ENCODE results near the gene MPP2.

Gene MPP2

DNA sequence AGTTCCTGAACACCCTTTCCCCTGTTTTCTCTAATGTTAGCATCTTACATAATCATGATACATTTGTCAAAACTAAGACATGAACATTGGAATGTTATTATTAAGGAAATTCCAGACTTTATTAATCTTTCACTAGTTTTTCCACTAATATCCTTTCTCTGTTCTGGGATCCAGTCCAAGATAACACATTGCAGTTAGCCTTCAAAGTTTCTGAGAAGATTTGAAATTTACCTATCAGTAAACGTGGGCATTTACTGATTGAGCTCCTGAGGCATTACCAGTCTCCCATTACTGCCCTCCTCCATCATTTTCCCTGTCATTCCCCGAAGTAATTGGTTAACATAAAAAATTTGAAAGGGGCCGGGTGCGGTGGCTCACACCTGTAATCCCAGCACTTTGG, 66.1 kb downstream of the MPP2 start:
- TF ChIP-seq JUND (IDR thresholded peaks at IDR 0.05; ENCODE audit: low read depth) = no peak
- no peak for DNase-seq (ENCODE audit: low read depth in 1 of 2, low spot score in 1 of 2)
- in situ Hi-C loops (cut with HindIII; ENCODE audit: low pct_unique_long_range_greater_than_20kb, low sequenced_read_pairs) = no loop called here

DNA sequence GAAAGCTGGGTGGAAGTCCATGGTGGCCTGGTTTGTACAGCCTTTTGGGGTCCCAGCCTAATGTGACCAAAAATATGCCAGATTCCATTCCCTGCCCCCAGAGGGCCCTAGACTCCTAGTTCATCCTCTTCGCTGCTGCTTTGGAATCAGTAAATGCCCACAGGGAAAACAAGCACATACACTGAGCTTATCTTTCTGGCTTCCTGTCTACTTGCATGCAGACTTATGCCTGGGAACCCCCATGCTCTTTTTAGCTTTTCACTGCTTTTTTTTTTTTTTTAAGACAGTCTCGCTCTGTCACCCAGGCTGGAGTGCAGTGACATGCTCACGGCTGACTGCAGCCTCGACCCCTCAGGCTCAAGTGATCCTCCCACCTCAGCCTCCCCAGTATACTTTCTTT, 66.5 kb downstream of the MPP2 start:
- no peak for TF ChIP-seq JUND (IDR thresholded peaks at IDR 0.05; ENCODE audit: low read depth)
- DNase-seq (ENCODE audit: low read depth in 1 of 2, low spot score in 1 of 2) = peak in 1 of 2 experiments; percentile 51
- in situ Hi-C loops (cut with HindIII; ENCODE audit: low pct_unique_long_range_greater_than_20kb, low sequenced_read_pairs) = no loop called here

DNA sequence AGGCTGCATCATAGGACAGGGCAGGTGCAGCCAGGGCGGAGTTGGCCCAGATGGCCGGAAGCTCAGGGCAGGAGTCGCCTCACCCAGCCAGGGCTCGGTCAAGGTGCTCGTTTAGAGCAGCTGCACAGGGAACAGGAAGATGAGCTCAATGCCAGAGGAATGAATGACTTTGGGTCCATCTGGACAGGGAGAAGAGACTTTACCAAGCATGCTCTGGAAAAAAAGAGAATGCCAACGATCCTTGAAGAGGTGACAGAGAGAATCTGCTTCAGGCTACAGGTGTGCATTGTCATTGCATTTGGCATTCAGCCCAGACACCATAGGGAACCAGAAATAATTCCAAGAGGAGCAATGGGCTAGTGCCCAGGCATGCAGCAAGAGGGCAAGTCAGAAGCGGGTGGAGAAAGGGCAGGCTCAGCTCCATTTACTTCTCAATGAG, 67.6 kb downstream of the MPP2 start:
- in situ Hi-C loops (cut with HindIII; ENCODE audit: low pct_unique_long_range_greater_than_20kb, low sequenced_read_pairs) = no loop called here
- TF ChIP-seq JUND (IDR thresholded peaks at IDR 0.05; ENCODE audit: low read depth) = no peak
- peak; percentile 75 to 96 for DNase-seq (ENCODE audit: low read depth in 1 of 2, low spot score in 1 of 2)

DNA sequence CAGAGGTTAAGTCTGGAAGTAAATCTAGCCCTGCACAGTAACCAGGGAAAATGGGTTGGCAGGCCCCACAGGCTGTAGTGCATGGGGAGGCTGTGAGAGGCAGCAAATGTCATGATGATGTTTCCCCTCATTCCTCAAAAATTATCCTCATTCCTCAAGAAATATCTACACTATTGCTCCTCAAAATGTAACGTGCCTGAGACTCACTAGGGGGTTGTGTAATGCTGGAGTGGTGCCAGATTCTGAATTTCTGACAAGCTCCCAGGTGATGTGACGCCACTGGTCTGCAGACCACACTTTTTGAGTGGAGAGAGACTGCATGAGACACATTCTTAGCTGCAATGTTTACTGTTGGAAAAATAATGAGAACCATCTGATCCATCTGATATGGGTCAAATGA, 73.2 kb downstream of the MPP2 start:
- peak in 1 of 2 experiments; percentile 11 for DNase-seq (ENCODE audit: low read depth in 1 of 2, low spot score in 1 of 2)
- in situ Hi-C loops (cut with HindIII; ENCODE audit: low pct_unique_long_range_greater_than_20kb, low sequenced_read_pairs) = no loop called here
- TF ChIP-seq JUND (IDR thresholded peaks at IDR 0.05; ENCODE audit: low read depth) = no peak

DNA sequence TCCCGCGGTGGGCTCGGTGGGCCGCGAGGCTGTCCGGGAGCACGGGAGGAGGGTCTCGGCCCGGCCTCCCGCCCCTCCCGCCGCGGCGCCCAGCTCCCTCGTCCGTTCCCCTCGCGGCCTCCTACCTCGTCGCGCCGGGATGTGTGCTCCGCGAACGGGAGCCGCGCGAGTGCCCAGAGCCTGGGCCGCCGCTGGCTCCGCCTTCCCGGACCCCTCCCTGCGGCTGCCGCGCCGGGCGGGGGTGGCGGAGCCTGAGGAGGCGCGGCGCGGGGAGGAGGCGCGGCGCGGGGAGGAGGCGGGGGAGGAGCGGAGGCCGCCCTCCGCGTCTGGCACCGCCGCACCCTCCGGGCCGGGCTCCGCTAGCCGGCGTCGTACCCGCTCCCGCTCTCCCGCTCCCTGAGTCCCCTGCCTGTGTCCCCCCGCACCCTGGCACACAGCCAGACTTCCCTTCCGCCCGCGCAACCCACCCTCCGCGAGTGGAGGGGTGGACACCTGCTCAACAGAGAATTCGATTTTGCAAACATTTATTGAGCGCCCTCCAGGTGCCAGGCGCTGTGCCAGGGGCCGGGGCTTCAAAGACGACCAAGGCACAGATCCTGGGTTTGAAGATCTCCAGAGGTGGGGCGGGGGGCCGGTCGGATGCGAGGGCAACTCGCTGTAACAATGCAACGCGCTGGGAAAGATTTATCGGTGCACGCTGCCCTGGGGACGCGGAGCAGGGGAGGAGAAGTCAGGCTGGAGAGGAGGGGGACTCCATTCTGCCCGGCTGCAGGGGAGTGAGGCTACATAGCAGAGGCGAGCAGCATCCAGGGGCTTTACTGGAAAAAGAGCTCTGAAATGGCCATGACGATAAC, 74.1 kb downstream of the MPP2 start, which contains the start of gene MPP3:
TSS of gene MPP3 (minus strand) at position 171 of the 854 bp plus-strand sequence. CDS start 1,240 bp downstream, outside the sequence.
- DNase-seq (ENCODE audit: low read depth in 1 of 2, low spot score in 1 of 2) = peak; percentile 92 to 97
- no peak for TF ChIP-seq JUND (IDR thresholded peaks at IDR 0.05; ENCODE audit: low read depth)
- in situ Hi-C loops (cut with HindIII; ENCODE audit: low pct_unique_long_range_greater_than_20kb, low sequenced_read_pairs) = no loop called here

DNA sequence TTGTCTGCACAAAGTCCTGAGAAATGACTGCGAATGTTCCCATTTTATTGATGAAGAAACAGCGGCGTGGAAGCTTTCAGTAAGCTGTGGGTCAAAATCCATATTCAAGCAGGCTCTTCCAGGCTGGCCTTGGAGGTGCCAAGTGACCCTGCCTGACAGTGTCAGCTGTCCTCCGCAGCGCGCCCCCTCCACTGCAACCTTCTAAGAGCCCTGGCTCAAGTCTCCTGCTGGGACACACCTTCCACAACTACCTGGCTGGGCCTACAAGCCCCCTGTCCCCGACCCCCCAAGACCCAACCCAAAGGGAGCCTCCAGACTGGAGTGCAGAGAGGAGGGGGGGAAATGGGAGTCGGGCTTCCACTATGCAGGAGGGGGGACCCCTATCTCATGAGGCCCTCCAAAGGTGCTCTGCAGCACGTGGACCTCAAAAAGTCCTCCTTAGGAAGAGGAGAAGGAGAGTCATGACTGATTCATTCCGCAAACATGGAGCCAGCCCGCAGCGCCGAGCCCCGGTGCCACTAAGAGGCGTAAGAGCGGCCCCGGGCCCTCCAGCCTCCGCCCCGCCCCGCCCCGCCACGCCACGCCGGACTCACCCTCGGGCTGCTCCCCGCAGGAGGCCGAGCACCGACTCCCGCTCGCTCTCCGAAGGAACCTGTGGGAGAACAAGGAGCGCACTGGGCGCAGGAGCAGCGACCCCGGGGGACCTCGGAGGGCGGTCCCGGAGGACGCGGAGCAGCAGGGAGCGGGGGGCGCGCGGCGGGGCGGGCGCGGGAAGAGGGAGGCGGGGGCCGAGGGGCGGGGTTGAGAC, 75.0 kb downstream of the MPP2 start:
- in situ Hi-C loops (cut with HindIII; ENCODE audit: low pct_unique_long_range_greater_than_20kb, low sequenced_read_pairs) = no loop called here
- TF ChIP-seq JUND (IDR thresholded peaks at IDR 0.05; ENCODE audit: low read depth) = no peak
- DNase-seq (ENCODE audit: low read depth in 1 of 2, low spot score in 1 of 2) = peak; percentile 74 to 91

DNA sequence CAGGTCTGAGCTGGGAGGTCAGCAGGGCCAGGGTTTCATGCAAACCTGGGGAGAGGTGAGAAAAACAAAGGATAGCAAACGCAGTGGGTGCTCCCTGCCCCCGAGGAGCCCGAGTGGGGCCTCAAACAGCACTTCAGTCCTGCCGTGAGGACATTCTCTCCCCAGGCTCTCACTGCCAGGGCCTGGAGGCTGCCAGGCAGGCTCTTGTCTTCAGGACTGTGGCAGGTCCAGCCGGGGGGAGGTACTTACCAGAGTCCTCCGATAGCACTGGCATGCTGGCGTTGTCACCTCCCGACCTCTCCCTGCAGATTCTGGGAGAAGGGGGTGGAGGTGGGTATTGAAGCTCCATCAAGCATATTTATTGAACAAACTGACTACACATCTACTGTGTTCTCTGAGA, 75.7 kb downstream of the MPP2 start:
- in situ Hi-C loops (cut with HindIII; ENCODE audit: low pct_unique_long_range_greater_than_20kb, low sequenced_read_pairs) = no loop called here
- no peak for DNase-seq (ENCODE audit: low read depth in 1 of 2, low spot score in 1 of 2)
- TF ChIP-seq JUND (IDR thresholded peaks at IDR 0.05; ENCODE audit: low read depth) = no peak

DNA sequence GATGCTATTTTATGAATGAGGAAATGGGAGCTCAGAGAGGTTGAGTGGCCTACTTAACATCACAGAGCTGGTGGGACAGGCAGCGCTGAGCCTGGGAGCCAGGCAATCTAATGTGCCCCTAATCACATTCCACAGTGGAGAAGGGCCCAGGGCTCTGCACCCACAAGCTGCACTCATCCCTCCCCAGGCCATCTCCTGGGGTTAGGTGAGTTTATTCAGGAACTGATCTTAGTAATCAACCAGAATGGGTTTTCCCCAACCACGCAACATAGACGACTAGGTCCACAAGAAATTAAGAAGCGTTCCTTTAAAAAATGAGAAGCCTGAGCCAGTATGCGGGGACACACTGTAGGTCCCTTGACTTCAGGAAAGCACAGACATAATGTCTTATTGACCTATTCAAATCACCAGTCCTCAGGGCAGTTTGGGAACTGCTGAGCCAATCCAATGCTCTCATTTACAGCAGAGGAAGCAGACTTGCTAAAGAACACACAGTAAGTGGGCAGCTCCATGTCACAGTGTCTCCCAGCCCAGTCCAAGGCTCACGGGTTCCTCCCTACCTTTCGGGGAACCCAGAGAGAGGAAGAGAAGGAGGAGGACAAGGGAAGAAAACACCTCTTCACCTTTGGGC, 76.7 kb downstream of the MPP2 start:
- DNase-seq (ENCODE audit: low read depth in 1 of 2, low spot score in 1 of 2) = peak; percentile 65 to 77
- no peak for TF ChIP-seq JUND (IDR thresholded peaks at IDR 0.05; ENCODE audit: low read depth)
- in situ Hi-C loops (cut with HindIII; ENCODE audit: low pct_unique_long_range_greater_than_20kb, low sequenced_read_pairs) = no loop called here

DNA sequence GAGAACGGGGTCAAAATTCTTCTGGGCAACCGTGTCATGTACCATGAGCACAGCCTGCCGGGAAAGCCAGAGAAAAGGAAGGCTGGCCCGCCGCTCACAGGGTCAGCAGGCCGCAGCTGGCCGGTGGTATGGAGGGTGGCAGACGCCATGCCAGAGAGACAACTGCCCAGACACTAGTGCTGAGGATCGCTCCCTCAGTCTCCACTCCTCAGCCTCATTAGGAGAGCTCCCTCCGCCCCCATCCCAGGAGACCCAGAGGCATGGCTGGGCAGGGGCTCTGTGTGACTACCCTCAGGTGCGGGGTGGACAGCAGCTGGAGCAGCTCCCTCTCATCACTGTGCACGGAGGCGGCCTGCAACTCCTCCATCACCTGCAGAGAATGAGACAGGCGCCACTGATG, 77.6 kb downstream of the MPP2 start:
- in situ Hi-C loops (cut with HindIII; ENCODE audit: low pct_unique_long_range_greater_than_20kb, low sequenced_read_pairs) = no loop called here
- no peak for TF ChIP-seq JUND (IDR thresholded peaks at IDR 0.05; ENCODE audit: low read depth)
- no peak for DNase-seq (ENCODE audit: low read depth in 1 of 2, low spot score in 1 of 2)

DNA sequence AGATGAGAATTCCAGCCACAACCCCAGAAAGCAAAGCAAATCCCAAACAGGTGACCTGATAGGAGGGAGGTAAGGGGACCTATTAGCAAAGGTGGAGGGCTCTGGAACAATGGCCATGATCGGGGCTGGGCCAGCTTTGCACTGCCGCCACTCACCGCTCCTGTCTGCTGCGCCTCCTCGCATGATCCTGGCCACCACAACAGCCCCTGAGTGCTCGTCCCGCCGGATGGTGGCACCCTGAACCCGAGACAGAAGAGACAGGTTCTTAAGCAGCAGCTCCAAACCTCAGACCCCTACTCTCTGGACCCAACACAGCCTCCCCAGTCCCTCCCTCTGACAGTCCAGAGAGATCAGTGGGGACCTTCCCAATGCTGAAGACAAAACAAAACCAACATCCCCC, 79.7 kb downstream of the MPP2 start:
- no peak for DNase-seq (ENCODE audit: low read depth in 1 of 2, low spot score in 1 of 2)
- no peak for TF ChIP-seq JUND (IDR thresholded peaks at IDR 0.05; ENCODE audit: low read depth)
- in situ Hi-C loops (cut with HindIII; ENCODE audit: low pct_unique_long_range_greater_than_20kb, low sequenced_read_pairs) = no loop called here

DNA sequence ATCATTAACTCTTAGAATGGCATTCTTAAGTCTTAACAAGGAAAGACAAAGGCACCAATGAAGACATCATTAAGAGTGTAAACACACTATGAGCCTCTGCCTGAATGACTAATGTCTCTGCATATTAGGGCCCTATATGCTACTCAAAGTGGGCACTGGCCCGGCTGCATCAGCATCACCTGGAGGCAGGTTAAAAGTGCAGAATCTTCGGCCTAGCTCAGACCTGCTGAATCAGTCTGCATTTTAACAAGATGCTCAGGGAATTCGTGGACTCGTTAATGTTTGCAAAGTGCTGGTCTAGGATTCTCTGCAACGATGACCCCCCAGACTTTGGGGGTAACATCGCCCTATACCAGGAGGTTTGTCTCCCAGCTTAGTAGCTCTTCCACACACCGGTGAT, 81.1 kb downstream of the MPP2 start:
- DNase-seq (ENCODE audit: low read depth in 1 of 2, low spot score in 1 of 2) = no peak
- in situ Hi-C loops (cut with HindIII; ENCODE audit: low pct_unique_long_range_greater_than_20kb, low sequenced_read_pairs) = no loop called here
- no peak for TF ChIP-seq JUND (IDR thresholded peaks at IDR 0.05; ENCODE audit: low read depth)

DNA sequence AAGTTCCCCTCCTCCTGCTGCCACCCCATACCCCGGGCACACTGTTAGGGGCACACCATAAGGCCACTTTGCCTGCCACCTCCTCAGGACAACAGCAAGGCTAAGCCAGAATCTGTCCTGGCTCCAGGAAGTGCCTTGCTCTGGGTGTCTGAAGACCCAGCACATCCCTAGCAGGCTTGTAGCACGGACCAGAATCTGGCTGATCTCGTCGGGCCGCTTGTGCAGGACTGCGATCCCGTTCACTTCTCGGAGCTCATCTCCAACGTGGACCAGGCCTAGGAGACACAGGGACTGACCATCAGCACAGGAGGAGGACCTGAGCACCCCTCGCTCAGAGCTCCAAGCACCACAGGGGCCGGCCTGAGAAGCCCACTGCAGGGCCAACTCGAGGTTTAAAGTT, 81.8 kb downstream of the MPP2 start:
- no peak for DNase-seq (ENCODE audit: low read depth in 1 of 2, low spot score in 1 of 2)
- in situ Hi-C loops (cut with HindIII; ENCODE audit: low pct_unique_long_range_greater_than_20kb, low sequenced_read_pairs) = no loop called here
- no peak for TF ChIP-seq JUND (IDR thresholded peaks at IDR 0.05; ENCODE audit: low read depth)

Measured in T47D (cell line).